Neuronal stem cell (in vitro differentiated cells): ENCODE results near the gene INO80C.

ENCODE experiments used
- DNase-seq: peaks from one replicate; pipeline ENCODE4 v3.0.0-alpha.2; 2013; ENCODE audit warnings: low spot score
- H2AFZ ChIP-seq: one replicate; pipeline ENCODE4 v1.6.1; 2013; ENCODE audit warnings: mild to moderate bottlenecking, low read length, inconsistent platforms
- H2AK5ac ChIP-seq: 2 replicates; pipeline ENCODE4 v1.6.1; 2013; ENCODE audit warnings: low read depth, mild to moderate bottlenecking, inconsistent platforms, low read length, moderate library complexity, mixed read lengths
- H2BK120ac ChIP-seq: 2 replicates; pipeline ENCODE4 v1.6.1; 2013; ENCODE audit warnings: low read depth, mild to moderate bottlenecking, inconsistent platforms, low read length, moderate library complexity, mixed read lengths
- H2BK12ac ChIP-seq: one replicate; pipeline ENCODE4 v1.6.1; 2013; ENCODE audit warnings: low read length, inconsistent platforms
- H2BK15ac ChIP-seq: 2 replicates; pipeline ENCODE4 v1.6.1; 2013; ENCODE audit warnings: mild to moderate bottlenecking, low read length, inconsistent platforms, mixed read lengths
- H2BK5ac ChIP-seq: one replicate; pipeline ENCODE4 v1.6.1; 2013; ENCODE audit warnings: inconsistent platforms, mild to moderate bottlenecking, low read length, moderate library complexity
- H3K14ac ChIP-seq: one replicate; pipeline ENCODE4 v1.6.1; 2013; ENCODE audit warnings: low read length, inconsistent platforms
- H3K18ac ChIP-seq: 2 replicates; pipeline ENCODE4 v1.6.1; 2013; ENCODE audit warnings: low read length, inconsistent platforms
- H3K23ac ChIP-seq: 2 replicates; pipeline ENCODE4 v1.6.1; 2013; ENCODE audit warnings: low read depth, mild to moderate bottlenecking, mixed read lengths, low read length, inconsistent platforms; ENCODE audit not compliant: poor library complexity
- H3K27ac ChIP-seq: replicated peaks from 3 replicates; pipeline ENCODE4 v1.5.1; 2013; ENCODE audit warnings: low read length, inconsistent platforms
- H3K27me3 ChIP-seq, 3 experiments: 2 replicates each; pipeline ENCODE4 v1.6.1; 2013; ENCODE audit warnings: low read length in 3 of 3, mild to moderate bottlenecking in 2 of 3, inconsistent platforms in 1 of 3, low read depth in 1 of 3, mixed read lengths in 1 of 3, moderate library complexity in 1 of 3; ENCODE audit not compliant: control insufficient read depth in 3 of 3, insufficient read depth in 3 of 3
- H3K36me3 ChIP-seq, 2 donors: replicated peaks in 1 of 2; 2 replicates each; pipeline ENCODE4 v1.6.1; 2013; ENCODE audit warnings: low read length in 2 of 2; ENCODE audit not compliant: control insufficient read depth in 2 of 2, insufficient read depth in 2 of 2
- H3K4ac ChIP-seq: 2 replicates; pipeline ENCODE4 v1.6.1; 2013; ENCODE audit warnings: inconsistent platforms, mild to moderate bottlenecking, low read length, moderate library complexity
- H3K4me1 ChIP-seq, 2 donors: 1 replicate in 1 of 2; 2 replicates in 1 of 2; pipeline ENCODE4 v1.6.1; 2013; ENCODE audit warnings: low read length in 2 of 2, low read depth in 1 of 2; ENCODE audit not compliant: control insufficient read depth in 2 of 2, insufficient read depth in 1 of 2
- H3K4me2 ChIP-seq: one replicate; pipeline ENCODE4 v1.6.1; 2013; ENCODE audit warnings: mild to moderate bottlenecking, low read length, inconsistent platforms; ENCODE audit not compliant: insufficient read depth, poor library complexity, severe bottlenecking
- H3K4me3 ChIP-seq, 2 donors: 2 replicates each; pipeline ENCODE4 v1.5.1; 2013; ENCODE audit warnings: low read length in 2 of 2, mild to moderate bottlenecking in 2 of 2, inconsistent platforms in 1 of 2, moderate library complexity in 1 of 2
- H3K79me1 ChIP-seq: one replicate; pipeline ENCODE4 v1.6.1; 2013; ENCODE audit warnings: low read depth, mild to moderate bottlenecking, inconsistent platforms, low read length, moderate library complexity
- H3K9ac ChIP-seq: one replicate; pipeline ENCODE4 v1.6.1; 2013; ENCODE audit warnings: mild to moderate bottlenecking, low read depth, low read length, inconsistent platforms; ENCODE audit not compliant: poor library complexity
- H3K9me3 ChIP-seq, 2 donors: replicated peaks in 1 of 2; 2 replicates each; pipeline versions ENCODE3 to v1.6.1; 2013; ENCODE audit warnings: low read length in 2 of 2, mild to moderate bottlenecking in 2 of 2, inconsistent platforms in 1 of 2, low read depth in 1 of 2, mixed read lengths in 1 of 2, moderate library complexity in 1 of 2; ENCODE audit not compliant: control insufficient read depth in 2 of 2, insufficient read depth in 1 of 2
- H4K8ac ChIP-seq: one replicate; pipeline ENCODE4 v1.6.1; 2013; ENCODE audit warnings: low read depth, mild to moderate bottlenecking, inconsistent platforms, low read length, moderate library complexity
- H4K91ac ChIP-seq: one replicate; pipeline ENCODE4 v1.6.1; 2013; ENCODE audit warnings: low read length, low read depth, mild to moderate bottlenecking, inconsistent platforms; ENCODE audit not compliant: poor library complexity
- WGBS, 2 donors: extraction: QIAGEN DNeasy Blood & Tissue Kit; methylation state at CpG; one replicate each; pipeline ENCODE4 v1.1.7; 2013; ENCODE audit warnings: missing lambda C conversion rate in 2 of 2, mixed read lengths in 1 of 2; ENCODE audit not compliant: insufficient read length in 2 of 2, insufficient replicate concordance in 1 of 2; ENCODE audit errors: extremely low coverage in 2 of 2; 5-methylcytosine and 5-hydroxymethylcytosine counted together

The INO80C gene

GRCh38 chr18:35465329-35465728 is 32.4 kb downstream of the INO80C start:
- no peak overlapping the region for H2BK15ac ChIP-seq
- H3K4me3 ChIP-seq, result no peak overlapping the region
- H3K23ac ChIP-seq, result no peak overlapping the region
- H3K4me1 ChIP-seq, result no peaks in the 10 kb centered on the region
- H2BK120ac ChIP-seq, result no peak overlapping the region
- no peak overlapping the region for H3K14ac ChIP-seq
- no peak for DNase-seq
- no peak overlapping the region for H2AFZ ChIP-seq
- H3K9ac ChIP-seq, result no peak overlapping the region
- H2BK12ac ChIP-seq, result no peak overlapping the region
- H3K9me3 ChIP-seq, result no peaks in the 10 kb centered on the region
- H3K18ac ChIP-seq, result no peak overlapping the region
- no peak overlapping the region for H4K8ac ChIP-seq
- no peak overlapping the region for H3K4me2 ChIP-seq
- H3K27ac ChIP-seq, result no peak overlapping the region
- no peak overlapping the region for H2BK5ac ChIP-seq
- no peak overlapping the region for H3K4ac ChIP-seq
- whole genome bisulfite sequencing, 2 donors, result no CpG with 5 or more reads among the region's 1 CpG
- no peak overlapping the region for H2AK5ac ChIP-seq
- no peaks in the 10 kb centered on the region for H3K27me3 ChIP-seq
- H3K79me1 ChIP-seq, result no peaks in the 10 kb centered on the region
- no peak overlapping the region for H4K91ac ChIP-seq
- H3K36me3 ChIP-seq, result peaks cover 4 to 8% of the 10 kb centered on the region in 2 donors

- Histone ChIP-seq H3K4ac (no peak overlapping the region), H2AK5ac (no peak overlapping the region), H3K4me1 (no peaks in the 10 kb centered on the region), H3K79me1 (no peaks in the 10 kb centered on the region), H2BK120ac (no peak overlapping the region), H4K8ac (no peak overlapping the region), H4K91ac (no peak overlapping the region), H2AFZ (no peak overlapping the region), H3K9me3 (no peaks in the 10 kb centered on the region), H3K4me2 (no peak overlapping the region), H3K14ac (no peak overlapping the region), H3K4me3 (no peak overlapping the region), H2BK12ac (no peak overlapping the region), H3K27me3 (no peaks in the 10 kb centered on the region), H2BK15ac (no peak overlapping the region), H3K9ac (no peak overlapping the region), H3K18ac (no peak overlapping the region), H3K27ac (no peak overlapping the region), H3K36me3 (peaks cover 4 to 8% of the 10 kb centered on the region in 2 donors), H2BK5ac (no peak overlapping the region), H3K23ac (no peak overlapping the region)
- DNase-seq, result no peak
- WGBS, 2 donors, result 100% methylated on average over 1 of the region's 2 CpGs; no CpG with 5 or more reads in 1 of the 2 donors
These were observed 32.9 kb downstream of the INO80C start for GRCh38 chr18:35464831-35465279.

- H3K4me1 ChIP-seq, result peaks cover 0 to 2% of the 10 kb centered on the region in 2 donors
- no CpG with 5 or more reads among the region's 4 CpGs for WGBS, 2 donors
- H3K4me2 ChIP-seq, result no peak overlapping the region
- H2AK5ac ChIP-seq, result no peak overlapping the region
- no peak overlapping the region for H2BK15ac ChIP-seq
- H2BK120ac ChIP-seq, result no peak overlapping the region
- no peak overlapping the region for H4K91ac ChIP-seq
- DNase-seq, result no peak
- no peak overlapping the region for H3K27ac ChIP-seq
- no peaks in the 10 kb centered on the region for H3K27me3 ChIP-seq
- H3K23ac ChIP-seq, result no peak overlapping the region
- no peak overlapping the region for H3K18ac ChIP-seq
- H3K79me1 ChIP-seq, result no peaks in the 10 kb centered on the region
- no peak overlapping the region for H2BK12ac ChIP-seq
- peaks cover 2 to 6% of the 10 kb centered on the region in 2 donors for H3K36me3 ChIP-seq
- no peak overlapping the region for H2AFZ ChIP-seq
- no peak overlapping the region for H3K14ac ChIP-seq
- H3K9me3 ChIP-seq, result no peaks in the 10 kb centered on the region
- no peak overlapping the region for H4K8ac ChIP-seq
- H3K4me3 ChIP-seq, result no peak overlapping the region
- H3K9ac ChIP-seq, result no peak overlapping the region
- H3K4ac ChIP-seq, result no peak overlapping the region
- no peak overlapping the region for H2BK5ac ChIP-seq
These were observed 33.9 kb downstream of the INO80C start for GRCh38 chr18:35463827-35464226.

- DNase-seq, result no peak
- Histone ChIP-seq H3K23ac (no peak overlapping the region), H4K8ac (no peak overlapping the region), H3K14ac (no peak overlapping the region), H3K79me1 (no peaks in the 10 kb centered on the region), H3K9ac (no peak overlapping the region), H3K27me3 (no peaks in the 10 kb centered on the region), H3K4ac (no peak overlapping the region), H3K18ac (no peak overlapping the region), H4K91ac (no peak overlapping the region), H2BK12ac (no peak overlapping the region), H3K4me2 (no peak overlapping the region), H3K9me3 (no peaks in the 10 kb centered on the region), H3K27ac (no peak overlapping the region), H2BK120ac (no peak overlapping the region), H2BK5ac (no peak overlapping the region), H3K4me1 (peaks cover 2 to 3% of the 10 kb centered on the region in 2 donors), H2AK5ac (no peak overlapping the region), H3K4me3 (no peak overlapping the region), H3K36me3 (no peaks in the 10 kb centered on the region), H2BK15ac (no peak overlapping the region), H2AFZ (no peak overlapping the region)
- WGBS, 2 donors, result no CpG with 5 or more reads among the region's 5 CpGs
These were observed 34.7 kb downstream of the INO80C start for GRCh38 chr18:35463050-35463449.
